OCI-LY1 (cell line): Measurements from ENCODE around the gene QKI.
"Not testable (repeated sequence)": the region's sequence is repeated elsewhere in the genome, so short reads cannot be mapped to it uniquely, and the experiment has no call there.

Source experiments
- EZH2 ChIP-seq: fragments of 200-600 bp; sonication (generic), shearing (Covaris generic); IDR thresholded peaks from 2 replicates; pipeline ENCODE4 v1.8.0; 2017; ENCODE audit warnings: borderline replicate concordance, mixed run types, mild to moderate bottlenecking, antibody characterized with exemption, low read length, moderate library complexity, mixed read lengths
- TF ChIP-seq, protein P1 (sequence below): fragments of 200-600 bp; sonication (generic), shearing (Covaris generic); IDR thresholded peaks from 2 replicates; pipeline ENCODE4 v1.5.1; 2017; ENCODE audit warnings: mild to moderate bottlenecking, antibody characterized with exemption, low read length, moderate library complexity, mixed read lengths

GRCh38 chr6:163383396-163383795 is 31.1 kb upstream of the QKI start:
- TF ChIP-seq, protein P1, sequence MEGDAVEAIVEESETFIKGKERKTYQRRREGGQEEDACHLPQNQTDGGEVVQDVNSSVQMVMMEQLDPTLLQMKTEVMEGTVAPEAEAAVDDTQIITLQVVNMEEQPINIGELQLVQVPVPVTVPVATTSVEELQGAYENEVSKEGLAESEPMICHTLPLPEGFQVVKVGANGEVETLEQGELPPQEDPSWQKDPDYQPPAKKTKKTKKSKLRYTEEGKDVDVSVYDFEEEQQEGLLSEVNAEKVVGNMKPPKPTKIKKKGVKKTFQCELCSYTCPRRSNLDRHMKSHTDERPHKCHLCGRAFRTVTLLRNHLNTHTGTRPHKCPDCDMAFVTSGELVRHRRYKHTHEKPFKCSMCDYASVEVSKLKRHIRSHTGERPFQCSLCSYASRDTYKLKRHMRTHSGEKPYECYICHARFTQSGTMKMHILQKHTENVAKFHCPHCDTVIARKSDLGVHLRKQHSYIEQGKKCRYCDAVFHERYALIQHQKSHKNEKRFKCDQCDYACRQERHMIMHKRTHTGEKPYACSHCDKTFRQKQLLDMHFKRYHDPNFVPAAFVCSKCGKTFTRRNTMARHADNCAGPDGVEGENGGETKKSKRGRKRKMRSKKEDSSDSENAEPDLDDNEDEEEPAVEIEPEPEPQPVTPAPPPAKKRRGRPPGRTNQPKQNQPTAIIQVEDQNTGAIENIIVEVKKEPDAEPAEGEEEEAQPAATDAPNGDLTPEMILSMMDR = not testable (repeated sequence)
- TF ChIP-seq EZH2 = not testable (repeated sequence)
